HG03175 (cell line): ENCODE data around the gene TRIM22.

Experiments
- ATAC-seq: cut with Tn5 transposase; IDR thresholded peaks from one replicate; pipeline ENCODE4 v1.9.1; 2021; ENCODE audit warnings: mild to moderate bottlenecking, moderate library complexity; ENCODE audit not compliant: unreplicated experiment

The TRIM22 gene

GRCh38 chr11:5737670-5738392 lies 48.2 kb downstream of the TRIM22 start:
- ATAC-seq = no peak

DNA sequence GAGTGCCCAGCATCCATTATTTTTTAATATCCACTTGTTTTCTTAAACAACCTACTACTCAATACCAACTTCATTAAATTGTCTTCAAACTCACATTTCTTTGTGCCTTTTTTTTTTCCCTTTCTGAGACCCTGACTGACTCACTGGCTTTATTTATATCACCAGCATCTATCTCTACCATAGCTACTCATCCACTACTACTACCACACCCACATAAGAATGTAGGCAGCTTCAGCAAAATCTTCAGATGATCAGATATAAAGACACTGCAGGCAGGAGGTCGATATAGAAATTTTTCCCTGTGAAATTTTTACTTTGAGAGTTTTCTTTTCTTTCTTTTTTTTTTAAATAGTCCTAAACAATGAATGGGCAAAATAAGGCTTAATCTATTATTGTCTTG lies 48.8 kb downstream of the TRIM22 start:
- no peak for ATAC-seq

- no peak for ATAC-seq
These were observed 57.0 kb downstream of the TRIM22 start for GRCh38 chr11:5746614-5747013.

- ATAC-seq = no peak
These were observed 60.2 kb downstream of the TRIM22 start for GRCh38 chr11:5749836-5750235.

DNA sequence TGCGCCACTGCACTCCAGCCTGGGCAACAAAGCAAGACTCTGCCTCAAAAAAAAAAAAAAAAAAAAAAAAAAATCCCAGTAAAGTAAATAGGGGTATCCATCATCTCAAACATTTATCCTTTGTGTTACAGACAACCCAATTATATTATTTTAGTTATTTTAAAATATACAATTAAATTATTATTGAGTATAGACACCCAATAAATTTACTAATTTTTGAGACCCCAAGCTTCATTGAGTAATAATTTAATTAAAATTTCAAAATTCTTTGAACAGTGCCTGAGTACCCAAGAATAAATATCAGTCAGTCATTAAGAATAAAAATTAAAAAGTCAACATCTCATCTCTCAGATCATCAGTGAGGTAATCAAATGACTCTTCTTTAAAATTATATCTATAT lies 64.4 kb downstream of the TRIM22 start, which contains the start of gene OR52N4:
Gene OR52N4, plus strand, starts transcription at position 301 of the 400 bp plus-strand sequence. CDS start 498 bp downstream, outside the sequence.
- no peak for ATAC-seq
